IMR-90 (cell line): ENCODE results near the gene GRB14.

Source experiments
- CHD1 ChIP-seq: IDR thresholded peaks from 2 replicates; pipeline ENCODE4 v1.6.1; 2012; ENCODE audit warnings: low read depth, low read length, improper control_type of control experiment
- CTCF ChIP-seq: conservative IDR thresholded peaks from 2 replicates; pipeline ENCODE4 v1.5.1; 2012; ENCODE audit warnings: mild to moderate bottlenecking, low read depth, low read length, improper control_type of control experiment
- POLR2A ChIP-seq: IDR thresholded peaks from 2 replicates; pipeline ENCODE4 v1.6.1; 2012; ENCODE audit warnings: mild to moderate bottlenecking, low read depth, low read length
- RAD21 ChIP-seq: IDR thresholded peaks from 2 replicates; pipeline ENCODE4 v1.6.1; 2012; ENCODE audit warnings: low read length, improper control_type of control experiment
- RFX5 ChIP-seq: IDR thresholded peaks from 2 replicates; pipeline ENCODE4 v1.8.0; 2012; ENCODE audit warnings: low read depth, mild to moderate bottlenecking, low read length, moderate library complexity
- SMC3 ChIP-seq: fragments of 150-350 bp; IDR thresholded peaks from 2 replicates; pipeline ENCODE4 v1.6.1; 2016; ENCODE audit warnings: low read depth, mild to moderate bottlenecking, antibody characterized with exemption, low read length, moderate library complexity
- USF2 ChIP-seq: fragments of 150-350 bp; IDR thresholded peaks from 2 replicates; pipeline ENCODE4 v1.6.1; 2017; ENCODE audit warnings: mild to moderate bottlenecking, antibody characterized with exemption, low read length, low read depth

- TF ChIP-seq CTCF (no peak), CHD1 (no peak), SMC3 (no peak), RAD21 (no peak), RFX5 (no peak), POLR2A (no peak), USF2 (no peak)
Measured at GRCh38 chr2:164561991-164562390, 59.3 kb downstream of the GRB14 start.
